Upper lobe of left lung (tissue), 6 donors: ENCODE data around the gene PVALEF. TPM values are rescaled to one million over a fixed set of nuclear protein-coding genes. Genes with fewer than 3 reads are reported as not detected.

Source experiments
- ATAC-seq, 2 donors: fragments of 200-7000 bp; cut with Tn5 transposase; one replicate each; pipeline ENCODE4 v1.9.1; 2022; ENCODE audit warnings: mild to moderate bottlenecking in 2 of 2, moderate library complexity in 2 of 2; ENCODE audit not compliant: low FRiP score in 2 of 2
- DNase-seq, 2 donors: peaks; one replicate each; pipeline ENCODE4 v3.0.0-alpha.2; 2019 to 2020
- H3K27ac ChIP-seq, 4 donors: fragments of 200-600 bp; sonication (generic); one replicate each; pipeline ENCODE4 v1.5.1; 2016 to 2019
- H3K27me3 ChIP-seq, 4 donors: fragments of 200-600 bp; sonication (generic); one replicate each; pipeline ENCODE4 v1.5.1; 2017 to 2019
- H3K36me3 ChIP-seq, 4 donors: fragments of 200-600 bp; sonication (generic); one replicate each; pipeline ENCODE4 v1.5.1; 2016 to 2019
- H3K4me1 ChIP-seq, 4 donors: fragments of 200-600 bp; sonication (generic); one replicate each; pipeline ENCODE4 v1.5.1; 2018 to 2019
- H3K4me3 ChIP-seq, 4 donors: fragments of 200-600 bp; sonication (generic); one replicate each; pipeline ENCODE4 v1.5.1; 2017 to 2019; ENCODE audit warnings: mild to moderate bottlenecking in 2 of 4, moderate library complexity in 1 of 4
- H3K9me3 ChIP-seq, 4 donors: fragments of 200-600 bp; sonication (generic); one replicate each; pipeline ENCODE4 v1.5.1; 2018 to 2019
- EP300 ChIP-seq, 4 donors: sonication (generic); formaldehyde crosslinking; IDR thresholded peaks; one replicate each; pipeline ENCODE4 v1.5.1; 2017; ENCODE audit warnings: antibody characterized with exemption in 4 of 4, control low read depth in 2 of 4
- POLR2A ChIP-seq, 4 donors: fragments of 450-650 bp; IDR thresholded peaks; one replicate each; pipeline ENCODE4 v1.5.1; 2016 to 2017; ENCODE audit warnings: antibody characterized with exemption in 4 of 4, mild to moderate bottlenecking in 2 of 4
- POLR2AphosphoS5 ChIP-seq, 2 donors: sonication (generic); formaldehyde crosslinking; IDR thresholded peaks; one replicate each; pipeline ENCODE4 v1.5.1; 2017; ENCODE audit warnings: antibody characterized with exemption in 2 of 2
- WGBS, 2 donors: methylation state at CpG; one replicate each; pipeline ENCODE4 v1.1.5; 2017 to 2018; 5-methylcytosine and 5-hydroxymethylcytosine counted together
- total RNA-seq, 6 donors: library from RNA; depleted of rRNA in 4 of 6; stranded (reverse); fragments of >200 nt in 4 of 6; gene quantifications; one replicate each; pipeline versions ENCODE4 v1.1.0 to v1.2.1, GENCODE V29; 2016 to 2021
- TF ChIP-seq, protein P1 (sequence below), 6 experiments: fragments of 450-650 bp in 4 of 6; fragments of 200-600 bp in 2 of 6; sonication (generic) in 2 of 6; IDR thresholded peaks; one replicate each; pipeline ENCODE4 v1.5.1; 2016 to 2019; ENCODE audit warnings: antibody characterized with exemption in 6 of 6
- donor health status: DM: no; HTN: no; CAD: no; lungs with moderate emphysema.
- donor health status: DM: no; HTN: yes; CAD: no; lungs with severe emphysema.

PVALEF gene
- total RNA-seq, 6 donors from 2014 or later: not detected

- Histone ChIP-seq H3K36me3 (no peaks in the 10 kb centered on the region), H3K27me3 (peaks cover 1 to 7% (median 5%) of the 10 kb centered on the region in 4 donors), H3K4me1 (peaks cover 14 to 29% (median 21%) of the 10 kb centered on the region in 4 donors), H3K27ac (peak overlapping the region; percentile 66 to 92 (median 85)), H3K9me3 (no peaks in the 10 kb centered on the region), H3K4me3 (peak overlapping the region in 1 of 4 donors; percentile 60)
- ATAC-seq: no peak
- no peak for TF ChIP-seq EP300 (IDR thresholded peaks at IDR 0.05)
- TF ChIP-seq POLR2A (IDR thresholded peaks at IDR 0.05): no peak
- TF ChIP-seq POLR2AphosphoS5 (IDR thresholded peaks at IDR 0.05): no peak
- TF ChIP-seq, protein P1, sequence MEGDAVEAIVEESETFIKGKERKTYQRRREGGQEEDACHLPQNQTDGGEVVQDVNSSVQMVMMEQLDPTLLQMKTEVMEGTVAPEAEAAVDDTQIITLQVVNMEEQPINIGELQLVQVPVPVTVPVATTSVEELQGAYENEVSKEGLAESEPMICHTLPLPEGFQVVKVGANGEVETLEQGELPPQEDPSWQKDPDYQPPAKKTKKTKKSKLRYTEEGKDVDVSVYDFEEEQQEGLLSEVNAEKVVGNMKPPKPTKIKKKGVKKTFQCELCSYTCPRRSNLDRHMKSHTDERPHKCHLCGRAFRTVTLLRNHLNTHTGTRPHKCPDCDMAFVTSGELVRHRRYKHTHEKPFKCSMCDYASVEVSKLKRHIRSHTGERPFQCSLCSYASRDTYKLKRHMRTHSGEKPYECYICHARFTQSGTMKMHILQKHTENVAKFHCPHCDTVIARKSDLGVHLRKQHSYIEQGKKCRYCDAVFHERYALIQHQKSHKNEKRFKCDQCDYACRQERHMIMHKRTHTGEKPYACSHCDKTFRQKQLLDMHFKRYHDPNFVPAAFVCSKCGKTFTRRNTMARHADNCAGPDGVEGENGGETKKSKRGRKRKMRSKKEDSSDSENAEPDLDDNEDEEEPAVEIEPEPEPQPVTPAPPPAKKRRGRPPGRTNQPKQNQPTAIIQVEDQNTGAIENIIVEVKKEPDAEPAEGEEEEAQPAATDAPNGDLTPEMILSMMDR (IDR thresholded peaks at IDR 0.05): no peak
- WGBS, 2 donors: 64 to 74% methylated on average over 10 to 28 of the region's 32 CpGs
- DNase-seq: peak in 1 of 2 donors; percentile 58
These were observed 4.4 kb upstream of the PVALEF start for GRCh38 chr17:81160747-81161453.

DNA sequence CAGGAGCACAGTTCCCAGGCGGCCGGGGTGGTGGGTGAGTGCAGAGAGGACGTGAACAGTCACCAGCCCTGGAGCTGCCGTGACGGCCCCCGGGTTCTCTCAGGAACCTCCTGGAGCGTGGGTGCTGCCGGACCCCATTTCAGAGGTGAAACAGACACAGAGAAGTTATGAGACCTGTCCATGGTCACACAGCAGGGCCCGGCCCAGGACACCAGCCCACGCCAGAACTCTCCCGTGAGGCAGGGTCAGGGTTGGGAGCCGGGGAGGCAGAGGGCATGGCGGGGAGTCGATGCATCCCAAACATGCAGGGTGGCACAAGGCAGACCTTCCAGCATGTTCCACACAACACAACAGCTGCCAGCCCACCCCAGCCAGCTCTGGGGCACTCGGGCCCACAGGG is 3.8 kb upstream of the PVALEF start:
- peak in 1 of 2 donors; percentile 58 for DNase-seq
- peaks cover 16 to 29% (median 24%) of the 10 kb centered on the region in 4 donors for H3K4me1 ChIP-seq
- no peak for ATAC-seq
- TF ChIP-seq POLR2A (IDR thresholded peaks at IDR 0.05): no peak
- no peak for TF ChIP-seq POLR2AphosphoS5 (IDR thresholded peaks at IDR 0.05)
- TF ChIP-seq, protein P1 (IDR thresholded peaks at IDR 0.05): no peak
- no peak for TF ChIP-seq EP300 (IDR thresholded peaks at IDR 0.05)
- H3K27ac ChIP-seq: no peak overlapping the region
- peaks cover 1 to 7% (median 5%) of the 10 kb centered on the region in 4 donors for H3K27me3 ChIP-seq
- H3K9me3 ChIP-seq: no peaks in the 10 kb centered on the region
- WGBS, 2 donors: 91 to 95% methylated on average over 14 of the region's 15 CpGs
- H3K4me3 ChIP-seq: no peak overlapping the region
- H3K36me3 ChIP-seq: no peaks in the 10 kb centered on the region

- H3K27me3 ChIP-seq: peaks cover 1 to 7% (median 5%) of the 10 kb centered on the region in 4 donors
- no peak for ATAC-seq
- no peak for DNase-seq
- H3K36me3 ChIP-seq: no peaks in the 10 kb centered on the region
- peaks cover 16 to 30% (median 25%) of the 10 kb centered on the region in 4 donors for H3K4me1 ChIP-seq
- no peak overlapping the region for H3K4me3 ChIP-seq
- no peaks in the 10 kb centered on the region for H3K9me3 ChIP-seq
- H3K27ac ChIP-seq: no peak overlapping the region
- TF ChIP-seq EP300 (IDR thresholded peaks at IDR 0.05) (no peak), POLR2AphosphoS5 (IDR thresholded peaks at IDR 0.05) (no peak)
- TF ChIP-seq, protein P1 (IDR thresholded peaks at IDR 0.05): no peak
- 96% methylated on average over 14 of the region's 16 CpGs; no CpG with 5 or more reads in 1 of the 2 donors for WGBS, 2 donors
These were observed 3.3 kb upstream of the PVALEF start for GRCh38 chr17:81161972-81162371.

- ATAC-seq: no peak
- 90 to 100% methylated on average over 2 to 11 of the region's 11 CpGs for WGBS, 2 donors
- DNase-seq: peak in 1 of 2 donors; percentile 57
- no peaks in the 10 kb centered on the region for H3K9me3 ChIP-seq
- no peak overlapping the region for H3K4me3 ChIP-seq
- peaks cover 1 to 7% (median 5%) of the 10 kb centered on the region in 4 donors for H3K27me3 ChIP-seq
- H3K36me3 ChIP-seq: no peaks in the 10 kb centered on the region
- TF ChIP-seq POLR2A (IDR thresholded peaks at IDR 0.05) (no peak), EP300 (IDR thresholded peaks at IDR 0.05) (no peak), POLR2AphosphoS5 (IDR thresholded peaks at IDR 0.05) (no peak)
- TF ChIP-seq, protein P1 (IDR thresholded peaks at IDR 0.05): no peak
- peaks cover 16 to 30% (median 25%) of the 10 kb centered on the region in 4 donors for H3K4me1 ChIP-seq
- no peak overlapping the region for H3K27ac ChIP-seq
These were observed 2.8 kb upstream of the PVALEF start for GRCh38 chr17:81162491-81162890.
